Right lobe of liver (tissue), 4 donors: ENCODE data around the gene TMEM107.

Experiments used
- POLR2A ChIP-seq: fragments of 450-650 bp; IDR thresholded peaks from one replicate; pipeline ENCODE4 v1.6.1; 2017; ENCODE audit warnings: antibody characterized with exemption, mild to moderate bottlenecking
- TF ChIP-seq, protein P1 (sequence below), 4 donors: fragments of 200-600 bp in 3 of 4; fragments of 450-650 bp in 1 of 4; IDR thresholded peaks; one replicate each; pipeline versions ENCODE4 v1.5.1 to v1.8.0; 2016 to 2022; ENCODE audit warnings: antibody characterized with exemption in 4 of 4, mild to moderate bottlenecking in 2 of 4
- donor health status: DM: no; HTN: no; CAD: no.
- donor health status: DM: no; HTN: no; CAD: no.
- donor health status: DM: no; HTN: yes; CAD: no.

DNA sequence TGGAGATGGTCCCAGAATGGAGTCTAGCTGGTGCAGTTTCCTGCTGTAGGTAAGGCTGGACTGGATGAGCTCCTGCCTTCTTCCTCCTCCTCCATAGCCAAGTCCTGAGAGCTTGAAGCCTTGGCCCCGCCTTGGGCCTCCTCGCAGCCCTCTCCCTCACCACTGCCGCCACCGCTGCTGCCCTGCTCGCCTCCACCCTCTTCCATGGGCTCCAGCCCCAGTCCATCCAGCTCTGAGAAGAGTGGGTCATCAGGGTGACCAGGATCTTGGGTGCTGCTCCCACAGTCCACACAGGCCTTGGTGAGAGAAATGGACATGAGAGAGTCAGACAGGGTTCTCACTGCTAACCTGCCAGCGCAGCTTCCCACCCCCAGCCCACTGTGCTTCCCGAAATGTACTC, 35.1 kb downstream of the TMEM107 start:
- TF ChIP-seq, protein P1, sequence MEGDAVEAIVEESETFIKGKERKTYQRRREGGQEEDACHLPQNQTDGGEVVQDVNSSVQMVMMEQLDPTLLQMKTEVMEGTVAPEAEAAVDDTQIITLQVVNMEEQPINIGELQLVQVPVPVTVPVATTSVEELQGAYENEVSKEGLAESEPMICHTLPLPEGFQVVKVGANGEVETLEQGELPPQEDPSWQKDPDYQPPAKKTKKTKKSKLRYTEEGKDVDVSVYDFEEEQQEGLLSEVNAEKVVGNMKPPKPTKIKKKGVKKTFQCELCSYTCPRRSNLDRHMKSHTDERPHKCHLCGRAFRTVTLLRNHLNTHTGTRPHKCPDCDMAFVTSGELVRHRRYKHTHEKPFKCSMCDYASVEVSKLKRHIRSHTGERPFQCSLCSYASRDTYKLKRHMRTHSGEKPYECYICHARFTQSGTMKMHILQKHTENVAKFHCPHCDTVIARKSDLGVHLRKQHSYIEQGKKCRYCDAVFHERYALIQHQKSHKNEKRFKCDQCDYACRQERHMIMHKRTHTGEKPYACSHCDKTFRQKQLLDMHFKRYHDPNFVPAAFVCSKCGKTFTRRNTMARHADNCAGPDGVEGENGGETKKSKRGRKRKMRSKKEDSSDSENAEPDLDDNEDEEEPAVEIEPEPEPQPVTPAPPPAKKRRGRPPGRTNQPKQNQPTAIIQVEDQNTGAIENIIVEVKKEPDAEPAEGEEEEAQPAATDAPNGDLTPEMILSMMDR (IDR thresholded peaks at IDR 0.05) = no peak
- TF ChIP-seq POLR2A = no peak
